IPS-NIHi7 (cell line): Measurements from ENCODE around the gene ZNF577.
"Not testable (repeated sequence)": the region's sequence is repeated elsewhere in the genome, so short reads cannot be mapped to it uniquely, and the experiment has no call there.

Source experiments
- DNase-seq: peaks from one replicate; pipeline ENCODE4 v3.0.0; 2012; ENCODE audit warnings: mixed read lengths; ENCODE audit errors: extremely low spot score

ZNF577 gene

DNA sequence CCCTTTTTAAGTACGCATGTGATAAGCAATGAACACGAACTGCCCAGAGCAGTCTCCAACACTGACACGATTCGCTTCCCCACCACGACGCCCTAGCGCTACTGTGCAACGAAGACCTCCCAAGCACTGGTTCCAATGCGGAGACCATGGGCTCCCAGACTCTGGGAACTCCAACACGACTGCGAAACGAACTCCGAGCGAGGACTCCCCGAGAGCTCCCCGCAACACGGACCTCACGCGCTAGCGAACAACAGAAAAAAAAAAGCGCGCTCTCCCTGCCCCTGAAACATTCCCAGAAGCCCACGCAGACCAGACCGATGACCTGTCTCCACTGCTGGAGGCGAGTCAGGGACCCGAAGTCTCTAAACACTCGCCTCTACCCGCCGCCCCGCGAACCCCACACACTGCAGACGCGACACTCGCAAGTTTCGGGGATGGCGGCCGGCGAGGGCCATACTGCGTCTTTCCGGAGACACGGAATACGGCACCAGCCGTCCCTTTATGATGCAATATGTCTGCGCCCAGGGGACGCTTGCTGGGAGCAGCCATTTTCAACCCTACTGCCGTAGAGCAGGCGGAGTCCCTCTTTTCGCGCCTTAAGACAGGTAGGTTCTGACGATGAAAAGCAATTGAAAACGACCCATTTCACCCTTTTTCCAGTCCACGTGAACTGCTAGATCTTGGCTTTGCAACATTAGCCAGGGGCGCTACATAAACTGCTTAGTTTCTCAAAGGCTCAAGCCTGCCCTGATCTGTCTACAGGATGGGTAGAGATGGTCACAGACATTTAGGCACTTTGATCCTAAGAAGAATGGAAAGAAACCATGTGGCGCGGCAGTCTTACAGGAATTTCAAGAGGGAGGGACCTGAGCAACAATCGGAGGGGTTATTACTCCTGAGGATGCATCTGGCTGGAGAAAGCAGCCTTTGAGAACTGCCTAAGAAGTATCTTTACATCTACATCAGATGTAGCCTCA, at the start of gene ZNF577:
ZNF577 (minus strand) TSS at position 430 of the 977 bp plus-strand sequence. CDS start 7,569 bp downstream, outside the sequence.
- peak; percentile 89 for DNase-seq

DNA sequence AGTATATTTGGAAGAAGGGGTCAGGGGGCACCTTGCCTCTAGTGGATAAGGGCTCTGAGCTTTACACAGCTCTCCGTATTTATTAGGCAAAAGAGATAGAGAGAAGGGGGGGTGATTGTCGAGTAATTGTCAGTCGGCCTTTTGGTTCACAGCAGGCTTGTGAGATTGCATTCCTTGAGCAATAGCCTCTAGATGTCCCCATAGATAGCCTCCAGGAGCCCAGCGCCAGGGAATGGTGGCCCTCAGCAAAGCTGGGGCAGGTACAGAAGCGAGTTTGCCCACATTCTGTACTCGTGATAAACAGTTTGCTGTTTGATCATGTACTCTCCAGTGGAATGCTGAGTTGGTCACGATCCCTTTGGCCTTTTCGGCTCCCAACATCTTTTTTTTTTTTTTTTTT, 44.2 kb upstream of the ZNF577 start:
- no peak for DNase-seq

DNA sequence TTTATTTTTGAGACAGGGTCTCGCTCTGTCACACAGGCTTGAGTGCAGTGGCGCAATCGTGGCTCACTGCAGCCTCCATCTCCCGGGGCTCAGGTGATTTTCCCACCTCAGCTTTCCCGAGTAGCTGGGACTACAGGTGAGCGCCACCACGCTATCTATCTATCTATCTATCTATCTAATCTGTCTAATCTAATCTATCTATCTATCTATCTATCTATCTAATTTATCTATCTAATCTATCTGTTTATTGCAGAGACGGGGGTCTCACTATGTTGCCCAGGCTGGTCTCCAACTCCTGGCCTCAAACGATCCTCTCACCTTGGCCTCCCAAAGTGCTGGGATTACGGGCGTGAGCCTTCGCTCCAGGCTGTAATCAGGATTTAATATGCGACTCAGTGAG, 40.1 kb upstream of the ZNF577 start:
- DNase-seq, result no peak

DNA sequence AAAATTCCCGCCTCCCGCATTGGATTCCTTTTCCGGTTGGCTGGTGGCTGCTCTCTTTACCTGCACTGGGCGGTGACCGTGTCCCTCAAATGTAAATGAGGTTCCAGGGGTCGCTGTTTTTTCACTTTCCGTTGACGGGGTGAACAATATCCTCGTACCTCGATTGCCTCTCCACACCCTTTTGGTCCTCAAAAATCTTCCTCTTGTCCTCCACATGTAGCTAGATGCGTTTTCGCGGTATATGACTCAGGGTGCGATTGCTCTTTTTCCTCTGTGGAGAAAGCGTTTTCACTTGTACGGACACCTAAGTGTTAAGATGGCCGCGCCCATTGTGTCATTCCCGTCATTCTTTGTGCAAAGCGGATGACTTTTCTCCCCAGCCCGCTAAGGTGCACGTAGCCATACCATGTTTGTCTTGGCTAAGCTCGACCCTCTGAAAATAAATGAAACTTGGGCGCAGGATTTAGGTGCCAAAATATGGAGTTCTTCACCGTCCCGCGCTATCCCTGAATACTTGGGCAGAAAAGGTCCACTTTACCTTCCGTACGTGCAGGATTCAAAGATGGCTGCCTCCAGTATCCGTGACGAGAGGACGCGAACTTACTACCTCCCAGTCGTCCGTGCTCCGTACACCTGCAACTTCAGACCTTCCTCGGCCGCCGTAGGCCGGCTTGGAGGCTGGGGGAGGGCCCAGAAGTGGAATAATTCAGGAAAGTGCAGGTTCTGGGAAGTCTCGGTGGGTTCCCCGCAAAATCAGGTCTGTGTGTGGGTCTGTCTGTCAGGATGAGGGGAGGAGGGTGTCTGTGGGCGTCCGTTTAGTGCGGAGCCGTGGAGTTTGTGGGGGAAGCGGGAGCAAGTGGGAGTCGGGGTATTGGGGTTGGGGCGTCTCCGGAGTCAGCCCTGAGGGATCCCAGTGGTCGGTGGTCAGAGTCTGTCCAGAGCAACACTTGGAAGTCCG, 39.3 kb upstream of the ZNF577 start, which contains the start of gene ZNF613:
ZNF613 (plus strand) TSS at position 689 of the 958 bp plus-strand sequence. CDS start 8,749 bp downstream, outside the sequence.
- peak; percentile 94 for DNase-seq

DNA sequence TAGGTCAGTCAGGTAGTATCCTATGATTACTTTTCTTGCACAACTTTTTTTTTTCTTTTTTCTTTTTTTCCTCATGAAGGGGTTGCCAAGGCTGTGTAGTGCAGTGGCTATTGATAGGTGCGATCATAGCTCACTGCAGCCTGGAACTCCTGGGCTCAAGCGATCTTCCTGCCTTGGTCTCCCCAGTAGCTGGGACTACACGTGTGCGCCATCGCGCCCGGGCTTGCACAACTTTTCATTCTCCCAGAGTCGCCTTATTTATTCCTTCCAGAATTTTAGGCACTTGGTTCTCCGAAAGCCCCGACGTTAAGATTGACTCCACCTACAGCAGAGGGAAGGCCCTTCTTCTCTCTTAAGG, 38.7 kb upstream of the ZNF577 start:
- DNase-seq, result no peak

DNA sequence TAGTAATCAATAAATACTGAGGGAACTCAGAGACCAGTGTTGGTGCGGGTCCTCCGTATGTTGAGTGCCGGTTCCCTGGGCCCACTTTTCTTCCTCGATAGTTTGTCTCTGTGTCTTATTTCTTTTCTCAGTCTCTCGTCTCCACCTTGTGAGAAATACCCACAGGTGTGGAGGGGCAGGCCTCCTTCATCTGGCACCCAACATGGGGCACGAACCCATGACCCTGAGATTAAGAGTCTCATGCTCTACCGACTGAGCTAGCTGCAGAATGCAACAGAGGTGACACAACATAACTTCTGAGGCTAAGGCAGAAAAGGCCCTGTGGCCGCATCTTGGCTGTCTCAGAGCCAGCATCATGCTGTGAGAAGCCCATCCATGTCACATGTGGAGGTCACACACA, 34.2 kb upstream of the ZNF577 start:
- DNase-seq, result no peak

DNA sequence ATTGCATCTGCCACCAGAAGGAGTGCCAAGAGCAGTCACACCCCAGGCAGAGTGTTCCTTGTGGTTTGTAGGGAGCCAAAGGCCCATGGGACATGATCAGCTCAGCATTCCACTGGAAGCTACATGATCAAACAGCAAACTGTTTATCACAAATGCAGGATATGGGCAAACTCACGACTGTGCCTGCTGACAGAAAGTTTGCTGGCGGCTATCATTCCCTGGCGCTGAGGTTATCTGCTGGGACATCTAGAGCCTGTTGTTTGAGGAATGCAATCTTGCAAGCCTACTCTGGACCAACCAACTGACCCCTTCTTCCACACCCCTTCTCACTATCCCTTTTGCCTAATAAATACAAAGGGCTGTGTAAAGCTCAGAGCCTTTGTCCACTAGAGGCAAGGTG, 31.9 kb upstream of the ZNF577 start:
- DNase-seq, result no peak

DNA sequence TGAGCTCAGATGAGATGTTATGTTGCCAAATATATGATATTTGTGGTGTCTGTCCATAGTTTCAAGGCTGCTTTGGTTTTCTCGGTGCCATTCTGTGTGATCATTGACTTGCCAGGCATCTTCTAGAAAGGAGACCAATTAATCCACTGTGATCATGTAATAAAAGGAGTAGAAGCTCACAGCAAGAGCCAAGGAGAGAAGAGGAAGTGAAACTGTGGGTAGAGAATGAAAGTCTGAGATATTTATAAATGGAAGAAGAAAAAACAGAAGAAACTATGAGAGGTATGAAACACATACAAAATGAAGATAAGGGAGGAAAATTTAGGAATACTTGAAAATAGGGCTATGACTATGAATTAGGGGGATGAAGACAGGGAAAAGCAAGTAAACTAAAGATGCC, 28.4 kb upstream of the ZNF577 start:
- no peak for DNase-seq

DNA sequence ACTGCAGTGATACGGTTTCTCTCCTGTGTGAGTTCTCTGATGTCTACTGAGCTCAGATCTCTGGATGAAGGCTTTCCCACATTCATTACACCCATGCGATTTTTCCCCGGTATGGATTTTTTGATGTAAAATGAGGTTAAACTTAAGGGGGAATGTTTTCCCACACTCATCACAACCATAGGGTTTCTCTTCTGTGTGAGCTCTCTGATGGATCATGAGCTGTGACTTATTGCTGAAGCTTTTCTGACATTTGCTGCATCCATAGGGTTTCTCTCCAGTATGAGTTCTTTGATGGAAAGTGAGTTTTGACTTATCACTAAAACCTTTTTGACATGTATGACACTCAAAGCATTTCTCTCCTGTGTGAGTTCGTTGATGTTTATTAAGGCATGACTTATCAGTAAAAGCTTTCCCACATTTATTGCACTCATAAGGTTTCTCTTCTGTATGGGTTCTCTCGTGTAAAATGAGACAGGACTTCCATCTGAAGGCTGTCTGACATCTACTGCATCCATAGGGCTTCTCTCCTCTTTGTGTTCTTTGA, 27.6 kb upstream of the ZNF577 start:
- DNase-seq, result no peak

DNA sequence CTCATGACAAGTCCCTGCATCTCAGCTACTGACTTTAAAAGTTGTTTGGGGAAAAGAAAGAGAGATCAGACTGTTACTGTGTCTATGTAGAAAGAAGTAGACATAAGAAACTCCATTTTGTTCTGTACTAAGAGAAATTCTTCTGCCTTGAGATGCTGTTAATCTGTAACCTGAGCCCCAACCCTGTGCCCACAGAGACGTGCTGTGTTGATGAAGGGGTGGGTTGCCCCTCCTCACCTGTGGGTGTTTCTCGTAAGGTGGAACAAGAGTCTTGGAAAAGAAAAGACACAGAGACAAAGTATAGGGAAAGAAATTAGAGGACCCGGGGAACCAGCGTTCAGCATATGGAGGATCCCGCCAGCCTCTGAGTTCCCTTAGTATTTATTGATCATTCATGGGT, 20.2 kb upstream of the ZNF577 start:
- not testable (repeated sequence) for DNase-seq

DNA sequence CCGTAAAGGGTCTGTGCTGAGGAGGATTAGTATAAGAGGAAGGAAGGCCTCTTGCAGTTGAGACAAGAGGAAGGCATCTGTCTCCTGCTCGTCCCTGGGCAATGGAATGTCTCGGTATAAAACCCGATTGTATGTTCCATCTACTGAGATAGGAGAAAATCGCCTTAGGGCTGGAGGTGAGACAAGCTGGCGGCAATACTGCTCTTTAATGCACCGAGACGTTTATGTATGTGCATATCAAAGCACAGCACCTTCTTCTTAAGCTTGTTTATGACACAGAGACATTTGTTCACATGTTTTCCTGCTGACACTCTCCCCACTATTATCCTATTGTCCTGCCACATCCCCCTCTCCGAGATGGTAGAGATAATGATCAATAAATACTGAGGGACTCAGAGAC, 18.4 kb upstream of the ZNF577 start:
- not testable (repeated sequence) for DNase-seq

DNA sequence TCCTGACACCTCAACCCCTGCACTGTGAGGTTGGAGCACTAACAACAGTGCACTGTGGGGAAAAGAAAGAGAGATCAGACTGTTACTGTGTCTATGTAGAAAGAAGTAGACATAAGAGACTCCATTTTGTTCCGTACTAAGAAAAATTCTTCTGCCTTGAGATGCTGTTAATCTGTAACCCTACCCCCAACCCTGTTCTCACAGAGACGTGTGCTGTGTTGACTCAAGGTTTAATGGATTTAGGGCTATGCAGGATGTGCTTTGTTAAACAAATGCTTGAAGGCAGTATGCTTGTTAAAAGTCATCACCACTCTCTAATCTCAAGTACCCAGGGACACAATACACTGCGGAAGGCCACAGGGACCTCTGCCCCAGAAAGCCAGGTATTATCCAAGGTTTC, 17.9 kb upstream of the ZNF577 start:
- not testable (repeated sequence) for DNase-seq

DNA sequence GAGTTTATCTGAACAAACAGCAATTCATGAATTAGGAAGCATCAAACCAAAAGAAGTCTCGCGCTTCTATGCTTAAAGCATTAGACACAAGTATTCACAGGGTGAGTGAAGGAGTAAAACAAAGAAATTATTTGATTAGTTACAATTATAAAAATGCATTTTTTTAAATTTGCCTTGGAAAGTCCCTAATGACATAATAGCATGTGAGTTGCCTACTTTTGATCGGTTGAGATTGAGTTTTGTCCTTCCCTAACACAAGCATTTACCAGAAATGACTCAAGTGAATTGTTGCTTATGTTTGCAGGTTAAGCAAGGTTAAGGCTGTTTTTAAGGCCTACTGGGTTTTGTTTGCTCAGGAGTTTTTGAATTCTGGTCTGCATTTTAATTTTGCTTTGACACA, 17.5 kb upstream of the ZNF577 start:
- DNase-seq, result no peak

DNA sequence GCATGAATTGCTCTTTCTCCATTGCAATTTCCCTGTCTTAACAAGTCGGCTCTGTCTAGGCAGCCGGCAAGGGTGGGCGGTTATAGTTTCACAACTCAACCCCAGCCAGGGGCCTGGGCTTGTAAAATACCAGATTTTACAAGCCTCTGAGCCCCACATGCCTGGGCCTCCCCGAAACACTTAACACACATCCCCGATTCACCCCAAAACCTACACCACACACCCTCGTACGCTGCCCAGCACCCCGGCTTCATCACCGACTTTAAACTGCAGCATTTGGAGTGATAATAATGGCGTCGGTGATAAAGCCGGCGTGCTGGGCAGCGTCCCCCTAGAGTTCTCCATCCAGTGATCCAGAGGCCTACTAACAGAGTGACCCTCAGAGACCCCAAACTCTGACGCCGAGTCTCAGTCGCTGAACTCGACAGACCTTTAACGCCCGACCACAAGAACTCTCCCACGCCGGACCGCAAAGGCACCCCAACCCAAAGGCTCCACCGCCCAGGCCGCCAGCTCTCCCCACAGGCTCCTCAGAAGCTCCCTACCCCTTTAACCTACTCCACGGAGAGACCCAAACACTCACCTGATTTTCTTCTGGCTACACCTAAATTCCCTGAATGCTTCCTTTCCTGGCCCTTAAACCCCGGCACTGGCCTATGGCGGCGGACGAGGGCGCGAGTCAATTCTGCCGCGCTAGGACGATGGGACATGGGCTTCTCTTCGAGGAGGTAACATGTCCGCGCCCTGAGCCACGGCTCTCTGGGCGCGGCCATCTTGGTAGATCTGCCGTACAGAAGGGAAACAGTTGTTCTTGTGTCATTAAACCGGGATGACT, 16.8 kb upstream of the ZNF577 start, which contains the start of gene ZNF649:
ZNF649 (minus strand) TSS at position 687 of the 835 bp plus-strand sequence. CDS start 4,910 bp downstream, outside the sequence.
- peak; percentile 87 for DNase-seq

DNA sequence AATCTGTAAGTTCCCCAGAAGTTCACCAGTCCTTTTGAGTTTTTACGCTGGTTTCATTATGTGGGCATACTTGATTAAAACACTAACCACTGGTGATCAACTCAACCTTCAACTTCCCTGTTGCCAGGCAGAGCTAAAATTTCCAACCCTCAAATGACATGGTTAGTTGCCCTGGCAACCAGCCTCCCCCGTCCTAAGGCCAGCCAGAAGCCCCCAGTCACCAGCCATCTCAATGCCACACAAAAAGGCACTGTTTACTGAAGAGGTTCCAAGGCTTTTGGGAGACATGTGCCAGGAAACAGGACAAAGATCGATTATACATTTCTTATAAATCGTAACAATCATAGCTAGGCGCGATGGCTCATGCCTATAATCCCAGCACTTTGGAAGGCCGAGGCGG, 15.4 kb upstream of the ZNF577 start:
- no peak for DNase-seq

DNA sequence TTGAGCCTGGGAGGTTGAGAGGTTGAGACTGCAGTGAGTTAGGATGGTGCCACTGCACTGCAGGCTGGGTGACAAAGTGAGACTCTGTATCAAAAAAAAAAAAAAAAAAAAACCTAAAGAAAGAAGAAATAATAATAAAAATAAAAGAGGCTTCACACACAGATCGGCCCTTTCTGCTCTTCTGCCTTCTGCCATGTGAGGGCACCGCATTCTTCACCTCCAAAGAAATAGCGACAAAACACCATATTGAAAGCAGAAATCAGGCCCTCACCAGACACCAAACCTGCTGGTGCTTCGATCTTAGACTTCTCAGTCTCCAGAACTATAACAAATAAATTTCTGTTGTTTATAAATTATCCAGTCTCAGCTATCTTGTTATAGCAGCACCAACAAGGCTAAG, 14.1 kb upstream of the ZNF577 start:
- DNase-seq, result no peak

DNA sequence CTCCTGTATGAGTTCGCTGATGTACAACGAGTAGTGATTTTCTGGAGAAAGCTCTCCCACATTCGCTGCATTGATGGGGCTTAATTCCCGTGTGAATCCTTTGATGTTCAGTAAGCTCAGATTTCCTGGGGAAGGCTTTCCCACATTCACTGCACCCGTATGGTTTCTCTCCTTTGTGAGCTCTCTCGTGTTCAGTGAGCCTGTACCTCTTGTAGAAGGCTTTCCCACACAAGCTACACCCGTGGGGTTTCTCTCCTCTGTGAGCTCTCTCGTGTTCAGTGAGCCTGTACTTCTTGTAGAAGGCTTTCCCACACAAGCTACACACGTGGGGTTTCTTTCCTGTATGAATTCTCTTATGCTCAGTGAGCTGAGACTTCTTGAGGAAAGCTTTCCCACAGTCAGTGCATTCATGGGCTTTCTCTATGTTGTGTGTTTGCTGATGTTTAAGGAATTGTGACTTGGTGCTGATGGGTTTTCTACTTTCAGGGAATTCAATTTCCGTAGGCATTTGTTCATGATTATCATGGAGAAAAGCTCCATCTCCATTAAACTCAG, 3.5 kb upstream of the ZNF577 start:
- DNase-seq, result no peak

DNA sequence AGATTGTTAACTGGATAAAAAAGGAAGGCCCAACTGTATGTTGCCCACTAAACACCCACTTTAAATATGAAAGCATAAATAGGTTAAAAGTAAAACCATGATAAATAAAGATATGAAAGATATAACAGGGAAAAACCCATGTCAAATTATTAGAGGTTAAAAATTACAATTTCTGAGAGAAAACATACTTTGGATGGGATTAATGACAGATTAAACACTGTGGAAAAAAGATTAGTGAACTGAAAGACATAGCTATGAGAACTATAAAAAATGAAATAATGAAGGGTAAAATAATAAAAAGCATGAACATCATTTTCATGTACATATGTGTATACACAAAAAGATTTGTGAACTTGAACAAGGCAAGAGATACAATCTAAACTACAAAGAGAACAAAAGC, 2.2 kb upstream of the ZNF577 start:
- no peak for DNase-seq

DNA sequence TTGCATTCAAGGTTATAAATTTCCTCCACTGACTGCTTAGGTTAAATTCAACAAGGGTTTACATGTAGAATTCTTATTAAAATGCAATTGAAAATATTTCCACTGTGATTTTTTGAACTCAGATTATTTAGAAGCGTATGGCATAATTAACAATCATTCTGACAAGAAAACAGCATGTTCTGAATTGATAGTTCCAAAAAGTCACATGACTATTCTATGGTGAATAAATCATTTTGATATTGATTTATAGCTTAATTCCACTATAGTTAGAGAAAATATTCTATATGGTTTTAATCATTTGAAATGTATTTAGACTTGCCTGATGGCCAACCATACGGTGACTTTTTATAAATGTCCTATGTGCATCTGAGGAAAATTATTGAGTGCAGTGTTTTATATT, 3.0 kb downstream of the ZNF577 start:
- no peak for DNase-seq

DNA sequence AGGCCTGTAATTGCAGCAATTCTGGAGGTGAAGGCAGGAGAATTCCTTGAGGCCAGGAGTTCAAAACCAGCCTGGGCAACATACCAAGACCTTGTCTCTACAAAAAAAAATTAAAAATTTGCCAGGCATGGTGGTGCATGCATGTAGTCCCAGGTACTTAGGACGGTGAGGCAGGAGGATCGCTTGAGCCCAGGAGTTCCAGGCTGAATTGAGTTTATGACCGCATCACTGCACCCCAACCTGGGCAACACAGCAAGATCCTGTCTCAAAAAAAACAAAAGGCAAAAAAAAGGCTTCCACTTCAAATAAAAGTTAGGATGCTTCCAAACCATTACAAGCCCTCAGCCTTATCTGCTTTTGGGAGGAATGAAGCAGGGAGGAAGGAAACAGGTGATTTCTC, 5.2 kb downstream of the ZNF577 start:
- DNase-seq, result no peak

DNA sequence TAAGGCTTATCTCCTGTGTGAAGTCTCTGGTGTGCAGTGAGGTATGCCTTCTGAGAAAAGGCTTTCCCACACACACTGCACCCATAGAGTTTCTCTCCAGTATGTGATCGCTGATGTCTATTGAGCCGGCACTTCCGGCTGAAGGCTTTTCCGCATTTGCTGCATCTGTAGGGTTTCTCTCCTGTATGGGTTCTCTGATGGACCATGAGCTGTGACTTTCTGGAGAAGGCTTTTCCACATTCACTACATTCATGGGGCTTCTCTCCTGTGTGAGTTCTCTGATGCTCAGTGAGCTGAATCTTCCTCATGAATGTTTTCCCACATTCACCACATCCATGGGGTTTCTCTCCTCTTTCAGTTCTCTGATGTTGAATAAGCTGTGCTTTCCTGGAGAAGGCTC, 14.7 kb downstream of the ZNF577 start:
- DNase-seq, result no peak
